ENCODE results near the gene ANKH. TPM values are rescaled to one million over a fixed set of nuclear protein-coding genes. Genes with fewer than 3 reads are reported as not detected.

The ANKH gene
- total RNA-seq, 2 experiments from 2014 or later, result 31.3 to 41.9 TPM

GRCh38 chr5:14733661-14734060, 137.9 kb downstream of the ANKH start:
- ATAC-seq, result no peak
- H3K27ac Mint-ChIP-seq, result no peak overlapping the region
- CTCF ChIA-PET, result interaction anchor here (1.4 kb wide), 1 partner anchor 281 kb away, joined by 4 read pairs; no protein-coding TSS in a partner anchor
- no peaks in the 10 kb centered on the region for H3K27me3 Mint-ChIP-seq
- no peaks in the 10 kb centered on the region for H3K4me1 Mint-ChIP-seq
- H3K9me3 Mint-ChIP-seq (ENCODE audit: low read depth), result no peaks in the 10 kb centered on the region
- DNase-seq, result no peak
- H3K36me3 Mint-ChIP-seq, result no peaks in the 10 kb centered on the region
- no peak overlapping the region for H3K4me3 Mint-ChIP-seq

GRCh38 chr5:14732991-14733390, 138.6 kb downstream of the ANKH start:
- Mint-ChIP-seq H3K27me3 (no peaks in the 10 kb centered on the region), H3K27ac (no peak overlapping the region), H3K36me3 (no peaks in the 10 kb centered on the region), H3K4me3 (no peak overlapping the region), H3K9me3 (ENCODE audit: low read depth) (no peaks in the 10 kb centered on the region), H3K4me1 (no peaks in the 10 kb centered on the region)
- CTCF ChIA-PET, result interaction anchor here (1.1 to 1.5 kb wide), 3 partner anchors 49 to 282 kb away, joined by 4 to 7 read pairs (median 4); no protein-coding TSS in a partner anchor
- no peak for DNase-seq
- no peak for ATAC-seq

- H3K36me3 Mint-ChIP-seq, result no peaks in the 10 kb centered on the region
- ATAC-seq, result no peak
- H3K4me3 Mint-ChIP-seq, result no peak overlapping the region
- CTCF ChIA-PET, result interaction anchor here (0.7 kb wide), 1 partner anchor 272 kb away, joined by 4 read pairs; no protein-coding TSS in a partner anchor
- no peak overlapping the region for H3K27ac Mint-ChIP-seq
- DNase-seq, result no peak
- peaks cover 4% of the 10 kb centered on the region for H3K4me1 Mint-ChIP-seq
- no peaks in the 10 kb centered on the region for H3K27me3 Mint-ChIP-seq
- no peaks in the 10 kb centered on the region for H3K9me3 Mint-ChIP-seq (ENCODE audit: low read depth)
Observed at GRCh38 chr5:14730881-14731280, 140.7 kb downstream of the ANKH start.

- Mint-ChIP-seq H3K9me3 (ENCODE audit: low read depth) (no peaks in the 10 kb centered on the region), H3K27me3 (no peaks in the 10 kb centered on the region), H3K36me3 (no peaks in the 10 kb centered on the region), H3K4me3 (no peak overlapping the region), H3K27ac (no peak overlapping the region), H3K4me1 (peaks cover 4% of the 10 kb centered on the region)
- ATAC-seq, result no peak
- CTCF ChIA-PET, result interaction anchor here (1.3 kb wide), 1 partner anchor 272 kb away, joined by 5 read pairs; no protein-coding TSS in a partner anchor
- DNase-seq, result no peak
Observed at GRCh38 chr5:14730466-14730865, 141.1 kb downstream of the ANKH start.

- H3K27me3 Mint-ChIP-seq, result no peaks in the 10 kb centered on the region
- no peak overlapping the region for H3K27ac Mint-ChIP-seq
- no peak overlapping the region for H3K4me3 Mint-ChIP-seq
- ATAC-seq (no peak), DNase-seq (no peak)
- no peaks in the 10 kb centered on the region for H3K36me3 Mint-ChIP-seq
- CTCF ChIA-PET, result interaction anchor here (1.3 to 1.5 kb wide), 2 partner anchors 228 to 273 kb away, joined by 3 to 5 read pairs; no protein-coding TSS in a partner anchor
- H3K9me3 Mint-ChIP-seq (ENCODE audit: low read depth), result no peaks in the 10 kb centered on the region
- peaks cover 4% of the 10 kb centered on the region for H3K4me1 Mint-ChIP-seq
Observed at GRCh38 chr5:14729448-14730385, 141.9 kb downstream of the ANKH start.

- no peak overlapping the region for H3K4me3 Mint-ChIP-seq
- ATAC-seq, result no peak
- CTCF ChIA-PET, result interaction anchor here (0.9 to 5.9 kb wide), 12 partner anchors 9 to 293 kb away, joined by 3 to 61 read pairs (median 4); no protein-coding TSS in a partner anchor
- no peaks in the 10 kb centered on the region for H3K9me3 Mint-ChIP-seq (ENCODE audit: low read depth)
- DNase-seq, result no peak
- H3K36me3 Mint-ChIP-seq, result no peaks in the 10 kb centered on the region
- peaks cover 4% of the 10 kb centered on the region for H3K4me1 Mint-ChIP-seq
- H3K27ac Mint-ChIP-seq, result no peak overlapping the region
- no peaks in the 10 kb centered on the region for H3K27me3 Mint-ChIP-seq
Observed at GRCh38 chr5:14728459-14728938, 143.1 kb downstream of the ANKH start.

GRCh38 chr5:14727928-14728458, 143.6 kb downstream of the ANKH start:
- no peak for DNase-seq
- H3K27ac Mint-ChIP-seq, result no peak overlapping the region
- CTCF ChIA-PET, result interaction anchor here (0.6 to 5.9 kb wide), 22 partner anchors 9 to 293 kb away, joined by 3 to 61 read pairs (median 5); partner anchors contain the start of gene ANKH
- H3K4me1 Mint-ChIP-seq, result peaks cover 4% of the 10 kb centered on the region
- no peaks in the 10 kb centered on the region for H3K9me3 Mint-ChIP-seq (ENCODE audit: low read depth)
- no peaks in the 10 kb centered on the region for H3K27me3 Mint-ChIP-seq
- H3K4me3 Mint-ChIP-seq, result no peak overlapping the region
- no peak for ATAC-seq
- H3K36me3 Mint-ChIP-seq, result no peaks in the 10 kb centered on the region

GRCh38 chr5:14727428-14727865, 144.1 kb downstream of the ANKH start:
- H3K9me3 Mint-ChIP-seq (ENCODE audit: low read depth), result no peaks in the 10 kb centered on the region
- no peaks in the 10 kb centered on the region for H3K36me3 Mint-ChIP-seq
- ATAC-seq (peak; percentile 78), DNase-seq (peak; percentile 78)
- H3K4me3 Mint-ChIP-seq, result no peak overlapping the region
- no peak overlapping the region for H3K27ac Mint-ChIP-seq
- CTCF ChIA-PET, result interaction anchor here (0.6 to 5.9 kb wide), 37 partner anchors 8 to 363 kb away, joined by 3 to 61 read pairs (median 4); partner anchors contain the start of gene ANKH
- peaks cover 4% of the 10 kb centered on the region for H3K4me1 Mint-ChIP-seq
- H3K27me3 Mint-ChIP-seq, result no peaks in the 10 kb centered on the region

GRCh38 chr5:14726066-14726838, 145.3 kb downstream of the ANKH start:
- CTCF ChIA-PET, result interaction anchor here (0.8 to 5.9 kb wide), 24 partner anchors 10 to 290 kb away, joined by 3 to 61 read pairs (median 4); partner anchors contain the start of gene ANKH
- Mint-ChIP-seq H3K27ac (no peak overlapping the region), H3K4me1 (peaks cover 4% of the 10 kb centered on the region), H3K36me3 (peaks cover 5% of the 10 kb centered on the region), H3K27me3 (no peaks in the 10 kb centered on the region), H3K9me3 (ENCODE audit: low read depth) (no peaks in the 10 kb centered on the region), H3K4me3 (no peak overlapping the region)
- DNase-seq (no peak), ATAC-seq (no peak)

- no peak overlapping the region for H3K4me3 Mint-ChIP-seq
- no peak overlapping the region for H3K27ac Mint-ChIP-seq
- CTCF ChIA-PET, result interaction anchor here (0.7 to 5.9 kb wide), 3 partner anchors 146 to 290 kb away, joined by 4 to 61 read pairs (median 6); no protein-coding TSS in a partner anchor
- ATAC-seq, result no peak
- no peak for DNase-seq
- peaks cover 11% of the 10 kb centered on the region for H3K36me3 Mint-ChIP-seq
- H3K9me3 Mint-ChIP-seq (ENCODE audit: low read depth), result no peaks in the 10 kb centered on the region
- no peaks in the 10 kb centered on the region for H3K27me3 Mint-ChIP-seq
- H3K4me1 Mint-ChIP-seq, result peaks cover 11% of the 10 kb centered on the region
Observed at GRCh38 chr5:14724633-14725032, 146.9 kb downstream of the ANKH start.

- no peak for ATAC-seq
- CTCF ChIA-PET, result interaction anchor here (5.9 kb wide), 1 partner anchor 279 kb away, joined by 61 read pairs; no protein-coding TSS in a partner anchor
- Mint-ChIP-seq H3K36me3 (peaks cover 14% of the 10 kb centered on the region), H3K27ac (no peak overlapping the region), H3K4me1 (peaks cover 11% of the 10 kb centered on the region), H3K4me3 (no peak overlapping the region), H3K27me3 (no peaks in the 10 kb centered on the region), H3K9me3 (ENCODE audit: low read depth) (no peaks in the 10 kb centered on the region)
- DNase-seq, result no peak
Observed at GRCh38 chr5:14723701-14724132, 147.9 kb downstream of the ANKH start.

GRCh38 chr5:14722923-14723322, 148.7 kb downstream of the ANKH start:
- ATAC-seq, result no peak
- CTCF ChIA-PET, result interaction anchor here (1.4 kb wide), 1 partner anchor 293 kb away, joined by 4 read pairs; no protein-coding TSS in a partner anchor
- H3K36me3 Mint-ChIP-seq, result peaks cover 17% of the 10 kb centered on the region

More at GRCh38 chr5:14722923-14723322, 148.7 kb downstream of the ANKH start:
- Mint-ChIP-seq H3K27ac (no peak overlapping the region), H3K27me3 (no peaks in the 10 kb centered on the region), H3K4me3 (no peak overlapping the region), H3K4me1 (peaks cover 11% of the 10 kb centered on the region), H3K9me3 (ENCODE audit: low read depth) (no peaks in the 10 kb centered on the region)
- DNase-seq, result no peak
